ENCODE results near the gene ULK2.

The ULK2 gene

GRCh38 chr17:19900809-19901208 lies 33.1 kb upstream of the ULK2 start:
- no peak overlapping the region for H3K4me2 ChIP-seq (ENCODE audit: low read length)
- H3K27me3 ChIP-seq (ENCODE audit: control insufficient read depth, low read length) = no peaks in the 10 kb centered on the region
- no peaks in the 10 kb centered on the region for H3K79me2 ChIP-seq (ENCODE audit: control insufficient read depth, low read length)
- no peaks in the 10 kb centered on the region for H3K9me2 ChIP-seq (replicated peaks; ENCODE audit: control insufficient read depth, low read length)
- TF ChIP-seq EZH2phosphoT487 (IDR thresholded peaks at IDR 0.05; ENCODE audit: borderline replicate concordance, low read length) (no peak), CTCF (IDR thresholded peaks at IDR 0.05; ENCODE audit: low read depth, low read length, poor library complexity, severe bottlenecking) (no peak)
- H3K4me3 ChIP-seq (ENCODE audit: low read length) = no peak overlapping the region
- no peak overlapping the region for H3K27ac ChIP-seq (ENCODE audit: low read depth, low read length)
- peaks cover 26% of the 10 kb centered on the region for H3K36me3 ChIP-seq (ENCODE audit: control insufficient read depth, low read length)
- no peaks in the 10 kb centered on the region for H3K9me3 ChIP-seq (ENCODE audit: control insufficient read depth, insufficient read depth, low read length)
- H4K20me1 ChIP-seq (ENCODE audit: control insufficient read depth, insufficient read depth, low read depth, low read length) = no peaks in the 10 kb centered on the region
- H3F3A ChIP-seq (ENCODE audit: control insufficient read depth, insufficient read depth) = peaks cover 4% of the 10 kb centered on the region; the same call in 1 of the 2 replicates
- H3K4me1 ChIP-seq (ENCODE audit: control insufficient read depth, low read length) = no peaks in the 10 kb centered on the region

GRCh38 chr17:19897903-19898302 lies 30.2 kb upstream of the ULK2 start:
- H3K27ac ChIP-seq (ENCODE audit: low read depth, low read length) = no peak overlapping the region
- H3K79me2 ChIP-seq (ENCODE audit: control insufficient read depth, low read length) = no peaks in the 10 kb centered on the region
- no peak overlapping the region for H3K4me3 ChIP-seq (ENCODE audit: low read length)
- H3K4me1 ChIP-seq (ENCODE audit: control insufficient read depth, low read length) = no peaks in the 10 kb centered on the region
- H3F3A ChIP-seq (ENCODE audit: control insufficient read depth, insufficient read depth) = peaks cover 4% of the 10 kb centered on the region; the same call in 1 of the 2 replicates
- TF ChIP-seq EZH2phosphoT487 (IDR thresholded peaks at IDR 0.05; ENCODE audit: borderline replicate concordance, low read length) (no peak), CTCF (IDR thresholded peaks at IDR 0.05; ENCODE audit: low read depth, low read length, poor library complexity, severe bottlenecking) (no peak)
- H3K9me3 ChIP-seq (ENCODE audit: control insufficient read depth, insufficient read depth, low read length) = no peaks in the 10 kb centered on the region
- H3K36me3 ChIP-seq (ENCODE audit: control insufficient read depth, low read length) = peaks cover 2% of the 10 kb centered on the region; the same call in 1 of the 2 replicates
- H3K4me2 ChIP-seq (ENCODE audit: low read length) = no peak overlapping the region
- H3K27me3 ChIP-seq (ENCODE audit: control insufficient read depth, low read length) = no peaks in the 10 kb centered on the region
- H3K9me2 ChIP-seq (replicated peaks; ENCODE audit: control insufficient read depth, low read length) = no peaks in the 10 kb centered on the region
- no peaks in the 10 kb centered on the region for H4K20me1 ChIP-seq (ENCODE audit: control insufficient read depth, insufficient read depth, low read depth, low read length)

GRCh38 chr17:19897090-19897837 lies 29.5 kb upstream of the ULK2 start:
- H3F3A ChIP-seq (ENCODE audit: control insufficient read depth, insufficient read depth) = peaks cover 4% of the 10 kb centered on the region; the same call in 1 of the 2 replicates
- H3K27me3 ChIP-seq (ENCODE audit: control insufficient read depth, low read length) = no peaks in the 10 kb centered on the region
- H3K9me3 ChIP-seq (ENCODE audit: control insufficient read depth, insufficient read depth, low read length) = no peaks in the 10 kb centered on the region
- no peak overlapping the region for H3K4me3 ChIP-seq (ENCODE audit: low read length)
- H3K27ac ChIP-seq (ENCODE audit: low read depth, low read length) = no peak overlapping the region
- TF ChIP-seq CTCF (IDR thresholded peaks at IDR 0.05; ENCODE audit: low read depth, low read length, poor library complexity, severe bottlenecking) (no peak), EZH2phosphoT487 (IDR thresholded peaks at IDR 0.05; ENCODE audit: borderline replicate concordance, low read length) (no peak)
- no peaks in the 10 kb centered on the region for H3K79me2 ChIP-seq (ENCODE audit: control insufficient read depth, low read length)
- no peaks in the 10 kb centered on the region for H4K20me1 ChIP-seq (ENCODE audit: control insufficient read depth, insufficient read depth, low read depth, low read length)
- no peaks in the 10 kb centered on the region for H3K9me2 ChIP-seq (replicated peaks; ENCODE audit: control insufficient read depth, low read length)
- H3K36me3 ChIP-seq (ENCODE audit: control insufficient read depth, low read length) = peaks cover 2% of the 10 kb centered on the region; the same call in 1 of the 2 replicates
- H3K4me1 ChIP-seq (ENCODE audit: control insufficient read depth, low read length) = no peaks in the 10 kb centered on the region
- H3K4me2 ChIP-seq (ENCODE audit: low read length) = no peak overlapping the region
